ENCODE results near the gene ADGRG6. TPM values are rescaled to one million over a fixed set of nuclear protein-coding genes. Genes with fewer than 3 reads are reported as not detected.

Gene ADGRG6
- total and polyA plus RNA-seq, 10 of the 15 experiments (the other 5 are each of a cell fraction or from before 2014, with no cell fraction given): 0.01 to 0.24 (median 0.13) TPM; not detected in 7

GRCh38 chr6:142381845-142382378, 80.1 kb downstream of the ADGRG6 start:
- in situ Hi-C loops (cut with MboI) (no loop called here), intact Hi-C loops (cut with micrococcal nuclease; ENCODE audit: unreplicated experiment) (no loop called here)
- SMC1A ChIA-PET (ENCODE audit: uncharacterized antibody, unreplicated experiment): interaction anchor here (0.7 kb wide), 1 partner anchor 10 kb away, joined by 3 read pairs; no protein-coding TSS in a partner anchor
- ATAC-seq: no peak
- Histone ChIP-seq H3K4me3 (no peak overlapping the region), H2AFZ (ENCODE audit: control insufficient read depth, low read depth, low read length) (no peak overlapping the region), H3K27me3 (replicated peaks in 1 of 2; ENCODE audit: control insufficient read depth in 2 of 2, insufficient read depth in 2 of 2, low read length in 1 of 2) (no peaks in the 10 kb centered on the region), H3K27ac (ENCODE audit: control insufficient read depth, insufficient read depth) (no peak overlapping the region), H3K79me2 (ENCODE audit: control insufficient read depth, insufficient read depth, low read length) (no peaks in the 10 kb centered on the region), H3K9ac (ENCODE audit: control insufficient read depth, insufficient read depth, low read length) (no peak overlapping the region), H3K9me3 (replicated peaks; ENCODE audit: control insufficient read depth, insufficient read depth, low read length) (no peaks in the 10 kb centered on the region), H3K4me1 (ENCODE audit: control insufficient read depth, insufficient read depth, low read length) (no peaks in the 10 kb centered on the region), H4K20me1 (ENCODE audit: control insufficient read depth, insufficient read depth) (no peaks in the 10 kb centered on the region), H3K4me2 (ENCODE audit: control insufficient read depth, insufficient read depth) (no peak overlapping the region), H3K36me3 (ENCODE audit: control insufficient read depth in 2 of 2, insufficient read depth in 2 of 2, low read length in 1 of 2) (no peaks in the 10 kb centered on the region)
- 19% methylated on average over 5 of the region's 5 CpGs for WGBS (ENCODE audit: insufficient coverage, insufficient replicate concordance, low lambda C conversion rate, missing lambda C conversion rate)
- no TSS peak for BruUV-seq (replicated peaks)
- RAD21 ChIA-PET (ENCODE audit: unreplicated experiment): no interaction called here
- no peak for DNase-seq (ENCODE audit: low read depth, low spot score)
- POLR2A ChIA-PET: no interaction called here
- TF ChIP-seq ZNF24 (IDR thresholded peaks at IDR 0.05) (no peak), HSF1 (IDR thresholded peaks at IDR 0.05; ENCODE audit: low read depth, low read length) (no peak), IRF4 (IDR thresholded peaks at IDR 0.05; ENCODE audit: low read depth, low read length) (no peak), SIX5 (IDR thresholded peaks at IDR 0.05; ENCODE audit: low read depth, low read length, severe bottlenecking) (no peak), KAT2A (conservative IDR thresholded peaks at IDR 0.05; ENCODE audit: control insufficient read depth, low read depth, low read length) (no peak), MEF2A (IDR thresholded peaks at IDR 0.05; ENCODE audit: insufficient read depth, low read depth, low read length) (no peak), ESRRA (IDR thresholded peaks at IDR 0.05; ENCODE audit: low read length) (no peak)
- CTCF ChIA-PET: no interaction called here
- no peak for FAIRE-seq
